ENCODE data around the gene FOXD3.

Gene FOXD3

GRCh38 chr1:63362578-63362977 is 40.2 kb downstream of the FOXD3 start:
- DNase-seq: no peak

DNA sequence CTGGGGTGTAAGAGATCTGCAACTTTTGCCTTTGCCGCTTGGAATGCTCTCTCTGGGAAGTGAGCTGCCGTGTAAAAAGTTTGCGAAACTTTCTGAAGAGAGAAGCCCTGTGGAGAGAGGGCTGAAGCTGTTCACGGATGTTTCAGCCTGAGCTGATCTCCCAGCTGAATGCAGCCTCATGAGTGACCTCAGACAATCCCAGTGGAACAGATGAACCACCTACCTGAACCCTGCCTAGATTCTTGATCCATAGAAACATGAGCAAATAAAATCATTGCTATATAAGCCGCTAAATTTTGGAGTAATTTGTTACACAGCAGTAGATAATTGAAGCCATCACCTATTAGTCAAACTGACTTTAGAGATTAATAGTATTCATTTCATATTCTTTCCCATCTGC is 40.6 kb downstream of the FOXD3 start:
- DNase-seq: peak; percentile 7

- DNase-seq: no peak
These were observed 44.5 kb downstream of the FOXD3 start for GRCh38 chr1:63366908-63367214.

- peak; percentile 92 for DNase-seq
These were observed 45.1 kb downstream of the FOXD3 start, which contains the start of gene ALG6 for GRCh38 chr1:63367215-63368103. Gene ALG6, plus strand, starts transcription at chr1:63367627. Its CDS starts 3,351 bp downstream, at chr1:63370978.

DNA sequence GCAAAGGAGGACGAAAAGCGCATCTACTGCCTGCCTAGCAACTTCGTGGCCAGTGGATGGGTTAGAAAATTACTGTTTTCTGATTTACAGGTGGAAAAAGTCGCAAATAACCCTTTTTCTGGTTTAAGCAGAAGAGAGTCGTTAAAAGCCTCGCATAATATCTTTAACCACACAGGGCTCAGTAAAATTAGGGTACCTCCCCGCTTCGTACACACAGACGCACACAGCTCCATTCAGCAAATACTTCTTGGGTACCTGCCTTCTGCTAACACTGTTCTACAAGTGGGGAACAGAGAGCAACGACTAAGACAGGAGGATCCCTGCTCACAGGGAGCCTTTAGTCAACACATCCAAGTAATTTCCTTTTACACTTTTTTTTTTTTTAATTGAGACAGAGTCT is 45.8 kb downstream of the FOXD3 start:
- DNase-seq: no peak

All from fibroblast of skin of back (primary cell).